HuH-7.5 (cell line): ENCODE measurements around the gene CCDC69.
A peak's percentile ranks its signal among the peaks of the same experiment; 100 is the strongest.

Experiments used
- DNase-seq: peaks from one replicate; pipeline ENCODE4 v3.0.0; 2011; ENCODE audit warnings: low spot score

Gene CCDC69

GRCh38 chr5:151164687-151165392 lies 59.1 kb downstream of the CCDC69 start:
- peak; percentile 44 for DNase-seq

GRCh38 chr5:151162776-151163175 lies 61.1 kb downstream of the CCDC69 start:
- DNase-seq: no peak

- DNase-seq: no peak
These were observed 64.1 kb downstream of the CCDC69 start for GRCh38 chr5:151159649-151160373.

- no peak for DNase-seq
These were observed 65.6 kb downstream of the CCDC69 start for GRCh38 chr5:151158287-151158661.

- DNase-seq: peak; percentile 71
These were observed 66.2 kb downstream of the CCDC69 start, which contains the start of gene ANXA6 for GRCh38 chr5:151157426-151158286. ANXA6 (minus strand) TSS chr5:151157779; CDS start chr5:151147901, 9,878 bp downstream.

- DNase-seq: peak; percentile 14
These were observed 67.1 kb downstream of the CCDC69 start for GRCh38 chr5:151156507-151157420.

GRCh38 chr5:151155775-151156506 lies 68.0 kb downstream of the CCDC69 start:
- peak; percentile 40 for DNase-seq

GRCh38 chr5:151154931-151155774 lies 68.7 kb downstream of the CCDC69 start:
- no peak for DNase-seq

- no peak for DNase-seq
These were observed 70.1 kb downstream of the CCDC69 start for GRCh38 chr5:151153766-151154272.

GRCh38 chr5:151153300-151153699 lies 70.6 kb downstream of the CCDC69 start:
- DNase-seq: no peak

- DNase-seq: no peak
These were observed 72.1 kb downstream of the CCDC69 start for GRCh38 chr5:151151793-151152192.

GRCh38 chr5:151151263-151151660 lies 72.6 kb downstream of the CCDC69 start:
- no peak for DNase-seq

- no peak for DNase-seq
These were observed 73.2 kb downstream of the CCDC69 start for GRCh38 chr5:151150471-151151262.

- DNase-seq: no peak
These were observed 75.3 kb downstream of the CCDC69 start for GRCh38 chr5:151148583-151148982.

GRCh38 chr5:151147033-151147432 lies 76.9 kb downstream of the CCDC69 start:
- no peak for DNase-seq

- no peak for DNase-seq
These were observed 77.8 kb downstream of the CCDC69 start for GRCh38 chr5:151146061-151146460.

- DNase-seq: no peak
These were observed 79.0 kb downstream of the CCDC69 start for GRCh38 chr5:151144922-151145321.

GRCh38 chr5:151144275-151144674 lies 79.6 kb downstream of the CCDC69 start:
- no peak for DNase-seq

- no peak for DNase-seq
These were observed 80.2 kb downstream of the CCDC69 start for GRCh38 chr5:151143645-151144044.
